ENCODE measurements around the gene DCUN1D4. TPM values are rescaled to one million over a fixed set of nuclear protein-coding genes. Genes with fewer than 3 reads are reported as not detected.

The DCUN1D4 gene
- total RNA-seq (2014; rRNA removed), result 23.3 and 26.2 TPM in 2 replicates
- polyA plus RNA-seq (2012), result 21.0 TPM

- peak; percentile 99 for DNase-seq (ENCODE audit: low read depth)
These were observed at the start of gene DCUN1D4 for GRCh38 chr4:51842554-51843308. TSS of gene DCUN1D4 (plus strand) at chr4:51843153. CDS start at chr4:51843243, 90 bp downstream.

DNA sequence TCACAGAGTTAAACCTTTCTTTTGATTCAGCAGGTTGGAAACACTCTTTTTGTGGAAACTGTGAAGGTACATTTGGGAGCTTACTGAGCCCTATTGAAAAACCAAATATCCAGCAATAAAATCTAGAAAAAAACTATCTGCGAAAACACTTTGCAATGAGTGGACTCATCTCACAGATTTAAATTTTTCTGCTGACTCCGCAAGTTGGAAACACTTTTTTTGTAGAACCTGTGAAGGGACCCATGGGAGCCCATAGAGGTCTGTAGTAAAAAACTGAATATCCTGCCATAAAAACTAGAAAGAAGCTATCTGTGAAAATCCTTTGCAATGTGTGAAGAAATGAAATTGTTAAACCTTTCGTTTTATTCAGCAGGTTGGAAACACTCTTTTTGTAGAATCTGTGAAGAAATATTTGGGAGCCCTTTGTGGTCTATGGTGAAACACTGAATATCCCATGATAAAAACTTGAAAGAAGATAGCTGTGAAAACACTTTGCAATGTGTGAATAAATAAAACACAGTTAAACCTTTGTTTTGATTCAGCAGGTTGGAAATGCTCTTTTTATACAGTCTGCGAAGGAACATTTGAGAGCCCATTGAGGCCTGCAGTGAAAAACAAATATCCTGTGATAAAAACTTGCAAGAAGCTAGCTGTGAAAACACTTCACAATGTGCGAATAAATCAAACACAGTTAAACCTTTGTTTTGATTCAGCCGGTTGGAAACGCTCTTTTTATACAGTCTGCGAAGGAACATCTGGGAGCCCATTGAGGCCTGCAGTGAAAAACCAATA, 22.3 kb upstream of the DCUN1D4 start:
- no peak for DNase-seq (ENCODE audit: low read depth)

DNA sequence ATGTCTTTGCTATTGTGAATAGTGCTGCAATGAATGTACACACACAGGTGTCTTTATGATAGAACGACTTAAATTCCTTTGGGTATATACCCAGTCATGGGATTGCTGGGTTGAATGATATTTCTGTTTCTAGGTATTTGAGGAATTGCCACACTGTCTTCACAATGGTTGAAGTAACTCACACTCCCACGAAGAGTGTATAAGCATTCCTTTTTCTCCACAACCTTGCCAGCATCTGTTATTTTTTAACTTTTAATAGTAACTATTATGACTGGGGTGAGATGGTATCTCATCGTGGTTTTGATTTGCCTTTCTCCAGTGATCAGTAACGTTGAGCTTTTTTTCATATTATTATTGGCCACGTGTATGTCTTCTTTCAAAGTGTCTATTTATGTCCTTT, 17.6 kb upstream of the DCUN1D4 start:
- DNase-seq (ENCODE audit: low read depth), result no peak

- no peak for DNase-seq (ENCODE audit: low read depth)
These were observed 12.7 kb upstream of the DCUN1D4 start for GRCh38 chr4:51830156-51830720.

GRCh38 chr4:51831133-51831532, 11.8 kb upstream of the DCUN1D4 start:
- DNase-seq (ENCODE audit: low read depth), result peak; percentile 48

DNA sequence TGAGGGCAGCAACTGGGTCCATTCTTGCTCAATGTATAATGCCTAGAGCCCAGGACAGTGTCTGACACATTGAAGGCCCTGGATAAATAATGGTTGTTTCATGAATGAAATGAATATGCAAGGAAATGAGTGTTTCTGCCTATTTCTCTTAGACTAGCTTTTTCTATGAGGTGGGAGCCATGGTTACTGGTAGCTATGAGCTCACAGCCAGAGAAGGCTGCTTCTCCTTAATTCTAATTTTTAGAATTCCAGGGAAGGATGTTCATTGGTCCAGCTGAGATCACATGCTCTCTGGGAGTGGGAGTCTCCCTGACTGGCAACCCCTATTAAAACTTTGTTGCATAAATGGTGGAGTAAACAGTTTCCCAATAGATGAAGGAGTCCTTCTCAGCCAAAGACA, 9.7 kb upstream of the DCUN1D4 start:
- no peak for DNase-seq (ENCODE audit: low read depth)

DNA sequence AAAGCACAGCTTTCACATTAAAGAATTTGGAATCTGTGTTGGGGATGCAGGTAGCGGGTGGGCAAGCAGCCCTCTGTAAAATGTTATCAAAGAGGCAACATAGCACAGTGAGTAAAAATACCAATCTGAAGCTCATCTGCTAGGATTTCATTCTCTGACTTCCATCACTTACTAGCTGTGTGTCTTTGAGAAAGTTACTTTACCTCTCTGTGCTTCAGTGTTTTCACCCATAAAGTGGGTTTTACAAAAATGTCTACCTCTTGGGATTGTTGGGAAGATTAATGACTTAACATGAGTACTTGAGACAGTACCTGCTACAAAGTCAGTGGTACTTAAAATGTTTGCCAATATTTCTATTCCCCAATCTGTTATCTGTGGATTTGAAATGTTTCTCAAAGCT, 7.9 kb upstream of the DCUN1D4 start:
- no peak for DNase-seq (ENCODE audit: low read depth)

DNA sequence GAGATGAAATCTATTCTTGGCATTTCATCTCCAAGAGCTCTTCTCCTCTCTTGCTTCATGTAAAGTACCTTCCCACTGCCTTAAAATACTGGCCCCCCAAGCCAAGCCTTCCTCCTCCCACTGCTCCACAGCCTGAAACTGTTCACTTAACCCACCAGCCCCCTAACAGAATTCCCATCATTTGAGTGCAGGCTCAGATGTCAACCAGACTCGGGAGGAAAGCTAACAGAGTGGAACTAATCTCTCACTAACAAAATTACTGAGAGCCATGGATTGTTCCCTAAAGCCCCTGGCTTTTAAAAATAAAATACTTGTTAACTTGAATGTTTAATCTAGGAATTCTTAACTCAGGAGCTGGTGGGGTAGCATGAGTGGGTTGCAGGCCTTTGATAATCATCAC, 7.1 kb upstream of the DCUN1D4 start:
- DNase-seq (ENCODE audit: low read depth), result no peak

- DNase-seq (ENCODE audit: low read depth), result peak; percentile 23
These were observed 6.4 kb upstream of the DCUN1D4 start for GRCh38 chr4:51836549-51836948.

DNA sequence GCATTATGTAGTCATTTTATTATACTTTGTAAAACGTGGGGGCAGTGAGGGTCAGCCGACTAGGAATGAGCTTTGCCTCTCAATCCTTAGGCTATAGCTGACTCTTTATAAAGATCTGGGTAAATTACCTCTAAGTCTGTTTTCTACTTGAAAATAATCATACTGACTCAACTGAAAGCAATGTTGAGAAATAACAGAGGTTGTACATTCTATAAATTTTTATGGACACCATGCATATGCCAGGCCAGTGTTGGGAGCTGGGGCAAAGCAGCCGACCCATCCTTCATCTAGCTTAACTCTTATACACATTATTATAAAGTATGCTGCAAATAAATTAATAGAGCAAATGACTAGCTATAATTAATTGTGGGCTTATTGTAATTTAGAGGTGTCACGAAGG, 2.2 kb upstream of the DCUN1D4 start:
- no peak for DNase-seq (ENCODE audit: low read depth)

GRCh38 chr4:51842167-51842553, 793 bp upstream of the DCUN1D4 start:
- no peak for DNase-seq (ENCODE audit: low read depth)

DNA sequence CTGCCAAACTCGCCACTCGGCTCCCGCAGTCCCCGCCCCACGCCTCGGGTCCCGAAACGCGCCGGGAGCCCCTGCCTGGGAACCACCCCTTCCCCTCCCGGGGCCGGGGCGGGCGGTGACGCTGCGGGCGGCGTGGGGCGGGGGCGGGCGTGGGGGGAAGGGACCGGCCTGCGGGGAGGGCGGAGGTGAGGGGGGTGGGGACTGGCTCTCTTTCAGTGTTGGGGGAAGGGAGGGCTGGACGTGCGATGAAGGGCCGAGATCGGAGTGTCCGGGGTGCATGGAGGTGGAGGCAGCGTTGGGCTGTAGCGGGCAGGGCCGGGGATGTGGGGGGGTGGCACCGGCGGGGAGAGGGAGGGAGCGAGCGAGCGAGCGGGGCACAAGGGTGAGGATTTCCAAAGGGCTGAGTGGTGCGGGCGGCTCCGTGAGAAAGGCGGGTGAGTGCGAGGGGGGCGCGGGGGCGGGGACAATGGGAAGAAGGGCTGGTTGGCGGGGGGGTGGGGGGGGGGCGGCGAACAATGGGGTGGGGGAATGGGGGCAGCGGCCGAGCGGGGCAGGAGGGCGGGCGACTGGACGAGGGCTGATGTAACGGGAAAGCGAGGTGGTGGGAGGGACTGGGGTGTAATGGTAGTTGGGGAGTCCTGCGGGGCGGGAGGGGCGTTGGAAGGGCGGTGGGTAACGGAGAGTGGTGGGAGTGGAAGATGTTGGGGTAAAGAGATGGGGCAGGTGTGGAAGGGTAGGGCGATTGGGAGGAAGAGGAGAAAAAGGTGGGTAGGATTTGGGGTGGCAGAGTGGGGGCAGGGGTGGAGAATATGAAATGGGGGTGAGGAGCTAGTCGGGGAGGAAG, 578 bp downstream of the DCUN1D4 start:
- peak; percentile 49 for DNase-seq (ENCODE audit: low read depth)

DNA sequence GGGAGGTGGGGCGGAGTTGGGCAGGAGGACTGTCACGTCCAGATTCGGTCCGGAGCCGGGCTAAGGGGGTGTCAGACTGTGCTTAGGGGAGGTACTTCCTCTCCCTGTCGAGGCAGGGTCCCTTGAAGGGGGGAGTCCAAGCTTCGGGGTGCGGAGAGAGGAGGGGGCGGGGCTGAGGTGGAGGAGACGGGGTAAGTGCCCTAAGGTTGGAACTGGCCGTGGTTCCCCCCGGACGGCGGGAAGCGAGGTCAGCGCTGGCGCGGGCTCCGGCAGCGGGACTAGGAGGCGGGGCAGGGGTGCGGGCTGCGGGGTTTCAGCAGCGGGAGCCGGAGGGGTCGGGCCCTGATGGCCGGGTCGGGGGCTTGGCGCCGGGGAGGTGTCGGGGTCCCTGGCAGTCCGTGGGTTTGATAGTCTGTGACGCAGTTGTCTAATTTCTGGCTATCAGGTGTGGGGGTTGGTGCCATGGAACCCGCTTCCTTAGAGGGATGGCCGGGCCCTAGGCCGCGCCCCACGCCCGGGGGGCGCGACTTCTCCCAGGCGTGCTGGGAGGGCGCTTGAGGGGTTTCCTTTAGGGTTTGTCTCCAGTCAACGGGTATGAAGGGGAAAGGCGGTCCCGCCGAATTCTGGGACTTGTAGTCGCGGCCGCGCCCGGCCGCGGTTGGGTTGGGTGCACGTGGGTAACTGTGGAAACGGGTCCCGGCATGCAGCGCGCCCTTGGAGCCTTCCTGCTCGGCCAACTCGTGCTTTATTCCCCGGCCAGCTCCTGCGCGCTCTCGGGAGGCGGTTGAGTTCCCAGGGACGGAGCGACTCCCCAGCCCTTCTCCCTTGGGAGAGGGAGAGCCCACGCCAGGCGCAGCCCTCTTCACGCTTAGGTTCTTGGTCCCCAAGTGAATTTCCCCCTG, 1.5 kb downstream of the DCUN1D4 start:
- peak; percentile 92 for DNase-seq (ENCODE audit: low read depth)

GRCh38 chr4:51845055-51845426, 2.1 kb downstream of the DCUN1D4 start:
- no peak for DNase-seq (ENCODE audit: low read depth)

- no peak for DNase-seq (ENCODE audit: low read depth)
These were observed 2.8 kb downstream of the DCUN1D4 start for GRCh38 chr4:51845711-51846110.

DNA sequence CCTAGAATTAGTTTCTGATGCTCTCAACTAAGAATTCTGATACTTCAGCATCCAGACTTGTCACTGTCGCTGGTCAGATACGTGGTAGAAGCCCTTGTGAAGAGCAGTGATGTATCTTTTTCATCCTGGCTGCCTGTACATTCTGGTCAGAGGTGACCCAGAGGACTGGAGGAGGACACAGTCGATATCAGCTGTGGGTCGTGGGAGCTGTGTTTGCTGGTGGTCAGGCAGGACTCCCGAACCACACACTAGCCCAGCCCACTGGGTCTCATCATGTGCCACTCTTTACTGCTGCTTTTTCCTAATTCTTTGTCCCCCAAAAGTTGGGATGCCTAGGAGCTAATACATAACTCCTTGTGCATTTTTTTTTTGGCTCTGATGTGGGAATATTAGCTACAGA, 6.5 kb downstream of the DCUN1D4 start:
- DNase-seq (ENCODE audit: low read depth), result no peak

DNA sequence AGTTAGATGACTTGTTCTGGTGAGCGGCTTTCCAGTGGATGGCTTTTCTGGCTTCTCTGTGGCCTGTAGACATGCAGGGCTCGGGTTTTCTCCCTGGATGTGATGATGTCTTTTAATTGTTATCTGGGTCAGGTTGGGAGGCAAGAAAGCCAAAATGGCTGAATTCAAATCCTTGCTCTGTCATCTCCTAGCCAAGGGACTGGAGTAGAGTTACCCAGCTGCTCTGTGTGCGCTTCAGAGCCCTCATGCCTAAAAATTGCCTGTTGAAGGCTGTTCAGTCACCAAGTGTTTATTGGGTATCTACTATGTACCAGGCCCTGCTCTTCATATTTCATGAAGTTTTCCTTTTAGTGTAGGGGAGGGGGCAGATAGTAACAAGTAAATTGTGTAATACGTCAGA, 7.3 kb downstream of the DCUN1D4 start:
- DNase-seq (ENCODE audit: low read depth), result no peak

- DNase-seq (ENCODE audit: low read depth), result no peak
These were observed 8.4 kb downstream of the DCUN1D4 start for GRCh38 chr4:51851090-51851936.

DNA sequence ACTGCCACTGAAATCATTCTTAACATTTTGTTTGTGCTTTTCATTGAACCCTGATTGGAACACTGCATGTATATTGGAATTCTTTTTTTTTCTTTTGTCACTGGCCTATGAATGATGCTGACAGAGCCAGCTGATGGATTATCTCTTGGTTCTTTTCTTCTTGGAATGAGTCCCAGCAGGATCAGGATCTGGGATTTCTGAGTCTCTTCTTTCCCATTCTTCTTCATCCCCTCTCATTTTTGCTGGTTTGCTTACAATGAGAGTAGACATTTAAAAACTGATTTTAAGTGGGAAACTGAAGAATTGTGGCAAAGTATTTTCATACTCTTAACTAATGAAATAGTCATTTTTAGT, 9.0 kb downstream of the DCUN1D4 start:
- no peak for DNase-seq (ENCODE audit: low read depth)

All from LHCN-M2 (cell line).